ENCODE data around the gene EMX1.

The EMX1 gene

GRCh38 chr2:72959995-72960981 lies 43.0 kb downstream of the EMX1 start:
- no peak for DNase-seq

GRCh38 chr2:72961036-72961720 lies 43.9 kb downstream of the EMX1 start:
- no peak for DNase-seq

- DNase-seq: no peak
Observed at GRCh38 chr2:72961853-72962468, 44.6 kb downstream of the EMX1 start.

- no peak for DNase-seq
Observed at GRCh38 chr2:72962911-72963310, 45.6 kb downstream of the EMX1 start.

GRCh38 chr2:72963423-72964145 lies 46.3 kb downstream of the EMX1 start:
- DNase-seq: no peak

GRCh38 chr2:72964146-72964525 lies 46.8 kb downstream of the EMX1 start:
- DNase-seq: no peak

GRCh38 chr2:72965016-72965415 lies 47.7 kb downstream of the EMX1 start:
- no peak for DNase-seq

- no peak for DNase-seq
Observed at GRCh38 chr2:72965770-72966450, 48.6 kb downstream of the EMX1 start.

- no peak for DNase-seq
Observed at GRCh38 chr2:72968286-72968685, 51.0 kb downstream of the EMX1 start.

- DNase-seq: no peak
Observed at GRCh38 chr2:72969706-72970105, 52.4 kb downstream of the EMX1 start.

GRCh38 chr2:72971036-72971435 lies 53.7 kb downstream of the EMX1 start:
- DNase-seq: no peak

- peak; percentile 19 to 65 (median 51) for DNase-seq
Observed at GRCh38 chr2:72972352-72973136, 55.2 kb downstream of the EMX1 start.

- DNase-seq: no peak
Observed at GRCh38 chr2:72973137-72973535, 55.8 kb downstream of the EMX1 start.

GRCh38 chr2:72973566-72974435 lies 56.5 kb downstream of the EMX1 start:
- peak; percentile 55 to 79 (median 73) for DNase-seq

- no peak for DNase-seq
Observed at GRCh38 chr2:72974436-72974754, 57.1 kb downstream of the EMX1 start.

GRCh38 chr2:72975017-72975416 lies 57.7 kb downstream of the EMX1 start:
- DNase-seq: no peak

- peak; percentile 65 to 87 (median 78) for DNase-seq
Observed at GRCh38 chr2:72979896-72980295, 62.6 kb downstream of the EMX1 start.

- DNase-seq: no peak
Observed at GRCh38 chr2:72980535-72981217, 63.4 kb downstream of the EMX1 start.

GRCh38 chr2:72981536-72981935 lies 64.2 kb downstream of the EMX1 start:
- no peak for DNase-seq

- DNase-seq: no peak
Observed at GRCh38 chr2:72982219-72982618, 64.9 kb downstream of the EMX1 start.
